ENCODE results near the gene FRAT1.

GRCh38 chr10:97363071-97363470 lies 44.0 kb downstream of the FRAT1 start:
- TF ChIP-seq CTCF (IDR thresholded peaks at IDR 0.05; ENCODE audit: low read depth, low read length, poor library complexity, severe bottlenecking), result no peak
- no peak for TF ChIP-seq EZH2phosphoT487 (IDR thresholded peaks at IDR 0.05; ENCODE audit: borderline replicate concordance, low read length)
